H9 (cell line): Measurements from ENCODE around the gene GNL1. TPM values are rescaled to one million over a fixed set of nuclear protein-coding genes. Genes with fewer than 3 reads are reported as not detected.

Source experiments
- DNase-seq: peaks from one replicate; pipeline ENCODE4 v3.0.0-alpha.2; 2017
- H2AFZ ChIP-seq: one replicate; pipeline ENCODE4 v1.6.1; 2013; ENCODE audit warnings: mild to moderate bottlenecking, low read length, control low read depth, moderate library complexity
- H2AK5ac ChIP-seq: 2 replicates; pipeline ENCODE4 v1.6.1; 2013; ENCODE audit warnings: low read length, control low read depth, mixed read lengths; ENCODE audit not compliant: insufficient read length
- H2BK120ac ChIP-seq: one replicate; pipeline ENCODE4 v1.6.1; 2013; ENCODE audit warnings: low read depth, mild to moderate bottlenecking, low read length, control low read depth, inconsistent platforms; ENCODE audit not compliant: poor library complexity, severe bottlenecking
- H2BK12ac ChIP-seq: 2 replicates; pipeline ENCODE4 v1.6.1; 2013; ENCODE audit warnings: low read length, control low read depth, mixed read lengths, low read depth; ENCODE audit not compliant: insufficient read length
- H2BK15ac ChIP-seq: 2 replicates; pipeline ENCODE4 v1.6.1; 2013; ENCODE audit warnings: low read depth, low read length, control low read depth
- H2BK20ac ChIP-seq: one replicate; pipeline ENCODE4 v1.6.1; 2013; ENCODE audit warnings: low read depth, mild to moderate bottlenecking, low read length, control low read depth, inconsistent platforms; ENCODE audit not compliant: poor library complexity, severe bottlenecking
- H2BK5ac ChIP-seq: 2 replicates; pipeline ENCODE4 v1.6.1; 2013; ENCODE audit warnings: low read length, control low read depth, mixed read lengths; ENCODE audit not compliant: insufficient read length
- H3K14ac ChIP-seq: 2 replicates; pipeline ENCODE4 v1.6.1; 2013; ENCODE audit warnings: low read length, control low read depth; ENCODE audit not compliant: insufficient read depth
- H3K18ac ChIP-seq: 2 replicates; pipeline ENCODE4 v1.6.1; 2013; ENCODE audit warnings: low read depth, mild to moderate bottlenecking, mixed read lengths, low read length, control low read depth; ENCODE audit not compliant: insufficient read length
- H3K23ac ChIP-seq: 2 replicates; pipeline ENCODE4 v1.6.1; 2013; ENCODE audit warnings: low read length, control low read depth, mixed read lengths, low read depth; ENCODE audit not compliant: insufficient read length
- H3K23me2 ChIP-seq: 2 replicates; pipeline ENCODE4 v1.6.1; 2013; ENCODE audit warnings: low read depth, mild to moderate bottlenecking, mixed read lengths, low read length, control low read depth; ENCODE audit not compliant: insufficient read length, poor library complexity, severe bottlenecking
- H3K27ac ChIP-seq: 2 replicates; pipeline ENCODE4 v1.5.1; 2013; ENCODE audit warnings: low read length, control low read depth, mixed read lengths, low read depth; ENCODE audit not compliant: insufficient read length
- H3K27me3 ChIP-seq: 2 replicates; pipeline ENCODE4 v1.6.1; 2013; ENCODE audit warnings: low read length, control low read depth, inconsistent platforms; ENCODE audit not compliant: insufficient read depth
- H3K4ac ChIP-seq: 2 replicates; pipeline ENCODE4 v1.6.1; 2013; ENCODE audit warnings: low read depth, mild to moderate bottlenecking, control low read depth, inconsistent platforms, low read length, moderate library complexity
- H3K4me1 ChIP-seq: 2 replicates; pipeline ENCODE4 v1.6.1; 2013; ENCODE audit warnings: low read length, control low read depth, inconsistent platforms; ENCODE audit not compliant: insufficient read depth
- H3K4me2 ChIP-seq: 2 replicates; pipeline ENCODE4 v1.6.1; 2013; ENCODE audit warnings: low read length, control low read depth, mixed read lengths; ENCODE audit not compliant: insufficient read length, insufficient read depth
- H3K56ac ChIP-seq: 2 replicates; pipeline ENCODE4 v1.6.1; 2013; ENCODE audit warnings: low read depth, mild to moderate bottlenecking, mixed read lengths, low read length, control low read depth; ENCODE audit not compliant: insufficient read length
- H3K79me1 ChIP-seq: 2 replicates; pipeline ENCODE4 v1.6.1; 2013; ENCODE audit warnings: low read depth, mild to moderate bottlenecking, moderate library complexity, low read length, control low read depth, inconsistent platforms; ENCODE audit not compliant: insufficient read depth, poor library complexity, severe bottlenecking
- H3K79me2 ChIP-seq: 2 replicates; pipeline ENCODE4 v1.6.1; 2013; ENCODE audit warnings: low read length, control low read depth, inconsistent platforms; ENCODE audit not compliant: insufficient read depth
- H3K9ac ChIP-seq: 2 replicates; pipeline ENCODE4 v1.6.1; 2013; ENCODE audit warnings: low read length, control low read depth, mixed read lengths; ENCODE audit not compliant: insufficient read length; ENCODE audit errors: extremely low read depth
- H3K9me3 ChIP-seq: one replicate; pipeline ENCODE4 v1.6.1; 2013; ENCODE audit warnings: low read depth, low read length, inconsistent platforms; ENCODE audit not compliant: control insufficient read depth
- H3T11ph ChIP-seq: one replicate; pipeline ENCODE4 v1.6.1; 2013; ENCODE audit warnings: mild to moderate bottlenecking, low read length, control low read depth, inconsistent platforms
- H4K20me1 ChIP-seq: one replicate; pipeline ENCODE4 v1.6.1; 2013; ENCODE audit not compliant: control insufficient read depth, insufficient read length, insufficient read depth
- H4K5ac ChIP-seq: 2 replicates; pipeline ENCODE4 v1.6.1; 2013; ENCODE audit warnings: low read depth, mild to moderate bottlenecking, mixed read lengths, low read length, control low read depth; ENCODE audit not compliant: insufficient read length
- H4K8ac ChIP-seq: replicated peaks from 2 replicates; pipeline ENCODE4 v1.6.1; 2013; ENCODE audit warnings: low read length, control low read depth, mixed read lengths, low read depth; ENCODE audit not compliant: insufficient read length
- H4K91ac ChIP-seq: 2 replicates; pipeline ENCODE4 v1.6.1; 2013; ENCODE audit warnings: low read depth, mild to moderate bottlenecking, moderate library complexity, mixed read lengths, low read length, control low read depth; ENCODE audit not compliant: insufficient read length
- H3K27ac Mint-ChIP-seq, 3 experiments: 2 replicates in 2 of 3; 3 replicates in 1 of 3; pipeline ENCODE4 v1.8.0; 2020 to 2021; ENCODE audit warnings: mixed read lengths in 3 of 3, mild to moderate bottlenecking in 1 of 3, moderate library complexity in 1 of 3
- H3K27me3 Mint-ChIP-seq: 2 replicates; pipeline ENCODE4 v1.8.0; 2021; ENCODE audit warnings: low read depth, mild to moderate bottlenecking, moderate library complexity, mixed read lengths
- H3K36me3 Mint-ChIP-seq, 3 experiments: 2 replicates in 2 of 3; 3 replicates in 1 of 3; pipeline ENCODE4 v1.8.0; 2020 to 2021; ENCODE audit warnings: low read depth in 3 of 3, mixed read lengths in 3 of 3; ENCODE audit not compliant: insufficient read depth in 1 of 3
- H3K4me1 Mint-ChIP-seq, 2 experiments: 2 replicates each; pipeline ENCODE4 v1.8.0; 2020; ENCODE audit warnings: mixed read lengths in 2 of 2
- H3K4me3 Mint-ChIP-seq, 2 experiments: 2 replicates in 1 of 2; 3 replicates in 1 of 2; pipeline ENCODE4 v1.8.0; 2020 to 2021; ENCODE audit warnings: mild to moderate bottlenecking in 2 of 2, mixed read lengths in 2 of 2, moderate library complexity in 1 of 2
- H3K9me3 Mint-ChIP-seq, 2 experiments: 2 replicates in 1 of 2; 3 replicates in 1 of 2; pipeline ENCODE4 v1.8.0; 2020; ENCODE audit warnings: mild to moderate bottlenecking in 2 of 2, mixed read lengths in 2 of 2, moderate library complexity in 1 of 2
- WGBS: extraction: QIAGEN DNeasy Blood & Tissue Kit; methylation state at CpG from one replicate; pipeline ENCODE4 v1.1.7; 2013; ENCODE audit warnings: missing lambda C conversion rate, low lambda C conversion rate, mixed read lengths; ENCODE audit not compliant: insufficient read length; ENCODE audit errors: extremely low coverage; 5-methylcytosine and 5-hydroxymethylcytosine counted together
- total RNA-seq: library from RNA; stranded (reverse); gene quantifications from 2 replicates; pipeline ENCODE4 v1.2.1, GENCODE V29; 2021
- TF ChIP-seq, protein P1 (sequence below): fragments of 200-600 bp; sonication (generic); conservative IDR thresholded peaks from 3 replicates; pipeline ENCODE4 v1.8.0; 2021; ENCODE audit warnings: antibody characterized with exemption, mild to moderate bottlenecking

GNL1 gene
- total RNA-seq, 1 experiment from 2014 or later, result 83.5 TPM

DNA sequence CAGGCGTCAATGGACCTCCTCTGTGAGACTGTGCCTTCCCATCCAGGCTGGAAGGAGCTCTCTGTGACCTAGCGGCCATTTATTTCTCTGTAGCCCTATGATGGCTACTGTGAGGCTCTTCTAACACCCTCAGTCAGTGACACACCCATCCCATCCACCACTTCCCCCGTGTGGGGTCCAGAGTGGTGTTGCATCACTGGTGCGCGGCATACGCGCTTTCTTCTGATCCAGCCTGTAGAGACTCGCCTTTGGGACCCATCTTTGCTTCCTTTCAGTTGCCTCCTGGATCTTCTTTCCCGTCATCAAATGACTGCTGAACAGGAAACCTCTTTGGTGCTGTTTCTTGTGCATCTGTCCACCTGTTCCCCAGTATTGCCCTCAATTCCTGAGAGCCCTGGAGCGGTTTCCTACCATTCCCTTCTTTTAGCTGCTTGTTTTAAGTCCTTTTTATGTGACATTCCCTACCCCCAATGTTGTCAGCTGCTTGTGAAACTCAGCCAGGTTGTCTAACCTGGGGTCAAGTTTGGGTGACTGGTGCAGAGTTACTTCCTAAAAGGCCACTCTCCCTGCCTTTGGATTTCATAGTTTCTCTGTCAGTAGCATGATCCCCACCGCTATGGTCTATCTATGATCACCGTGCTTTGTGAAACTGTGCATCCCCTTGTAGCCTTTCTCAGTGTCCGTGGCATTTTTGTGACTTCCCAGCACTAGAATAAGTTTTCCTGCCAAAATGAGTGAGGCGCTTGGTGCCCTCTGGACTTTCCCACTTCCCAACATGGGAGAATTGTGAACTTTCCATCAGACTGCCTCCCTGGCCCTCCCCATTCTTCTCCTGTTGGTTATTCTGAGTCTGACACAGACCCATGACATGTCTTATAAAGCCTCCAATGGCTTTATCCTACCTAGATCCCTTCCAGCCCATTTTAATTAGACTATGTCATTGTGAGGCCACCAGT is 6.5 kb upstream of the GNL1 start:
- H2AFZ ChIP-seq, result no peak overlapping the region
- H3K27ac Mint-ChIP-seq, result no peak overlapping the region
- H3K4me1 Mint-ChIP-seq, result peaks cover 3 to 4% of the 10 kb centered on the region in 2 experiments; a peak in 3 of 4 replicates
- no peak overlapping the region for H3K18ac ChIP-seq
- H3K4ac ChIP-seq, result no peak overlapping the region
- H2BK15ac ChIP-seq, result no peak overlapping the region
- peaks cover 17 to 45% (median 35%) of the 10 kb centered on the region in 3 experiments; a peak in 6 of 7 replicates for H3K36me3 Mint-ChIP-seq
- no peak overlapping the region for H3T11ph ChIP-seq
- no peaks in the 10 kb centered on the region for H3K27me3 ChIP-seq
- H3K23ac ChIP-seq, result no peak overlapping the region
- no peaks in the 10 kb centered on the region for H3K79me1 ChIP-seq
- DNase-seq, result no peak
- no CpG with 5 or more reads among the region's 14 CpGs for WGBS
- H3K4me3 Mint-ChIP-seq, result no peak overlapping the region
- no peak overlapping the region for H4K8ac ChIP-seq
- H3K4me2 ChIP-seq, result no peak overlapping the region
- H4K5ac ChIP-seq, result no peak overlapping the region
- H2AK5ac ChIP-seq, result no peak overlapping the region
- no peaks in the 10 kb centered on the region; the same call in 1 of the 2 replicates for H3K27me3 Mint-ChIP-seq
- no peak overlapping the region for H3K56ac ChIP-seq
- no peaks in the 10 kb centered on the region for H3K9me3 Mint-ChIP-seq
- no peak overlapping the region for H2BK20ac ChIP-seq
- H3K14ac ChIP-seq, result no peak overlapping the region
- TF ChIP-seq, protein P1, sequence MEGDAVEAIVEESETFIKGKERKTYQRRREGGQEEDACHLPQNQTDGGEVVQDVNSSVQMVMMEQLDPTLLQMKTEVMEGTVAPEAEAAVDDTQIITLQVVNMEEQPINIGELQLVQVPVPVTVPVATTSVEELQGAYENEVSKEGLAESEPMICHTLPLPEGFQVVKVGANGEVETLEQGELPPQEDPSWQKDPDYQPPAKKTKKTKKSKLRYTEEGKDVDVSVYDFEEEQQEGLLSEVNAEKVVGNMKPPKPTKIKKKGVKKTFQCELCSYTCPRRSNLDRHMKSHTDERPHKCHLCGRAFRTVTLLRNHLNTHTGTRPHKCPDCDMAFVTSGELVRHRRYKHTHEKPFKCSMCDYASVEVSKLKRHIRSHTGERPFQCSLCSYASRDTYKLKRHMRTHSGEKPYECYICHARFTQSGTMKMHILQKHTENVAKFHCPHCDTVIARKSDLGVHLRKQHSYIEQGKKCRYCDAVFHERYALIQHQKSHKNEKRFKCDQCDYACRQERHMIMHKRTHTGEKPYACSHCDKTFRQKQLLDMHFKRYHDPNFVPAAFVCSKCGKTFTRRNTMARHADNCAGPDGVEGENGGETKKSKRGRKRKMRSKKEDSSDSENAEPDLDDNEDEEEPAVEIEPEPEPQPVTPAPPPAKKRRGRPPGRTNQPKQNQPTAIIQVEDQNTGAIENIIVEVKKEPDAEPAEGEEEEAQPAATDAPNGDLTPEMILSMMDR, result no peak
- H3K9me3 ChIP-seq, result no peaks in the 10 kb centered on the region
- peaks cover under 1% of the 10 kb centered on the region for H3K23me2 ChIP-seq
- H3K4me1 ChIP-seq, result no peaks in the 10 kb centered on the region
- H4K91ac ChIP-seq, result no peak overlapping the region
- H3K27ac ChIP-seq, result no peak overlapping the region
- H3K9ac ChIP-seq, result no peak overlapping the region
- H2BK12ac ChIP-seq, result no peak overlapping the region
- H3K79me2 ChIP-seq, result peaks cover 3% of the 10 kb centered on the region; the same call in 1 of the 2 replicates
- H4K20me1 ChIP-seq, result no peaks in the 10 kb centered on the region
- no peak overlapping the region for H2BK120ac ChIP-seq
- H2BK5ac ChIP-seq, result no peak overlapping the region
